HepG2 (cell line): ENCODE results near the gene VIT. TPM values are rescaled to one million over a fixed set of nuclear protein-coding genes. Genes with fewer than 3 reads are reported as not detected.

ENCODE experiments used
- ATAC-seq: fragments of 200-7000 bp; cut with Tn5 transposase; 3 replicates; pipeline ENCODE4 v1.9.1; 2020; ENCODE audit warnings: mild to moderate bottlenecking, moderate library complexity
- BruUV-seq: library from RNA; stranded (reverse); fragments of 400-500 nt; replicated peaks from 2 replicates; lab custom pipeline; 2021; lab: Mats Ljungman, UMichigan
- CTCF ChIA-PET: fragments of 300-600 bp; formaldehyde crosslinking; extraction: SDS; loops from one replicate; lab custom pipeline; 2021; ENCODE audit warnings: low total read pairs, inconsistent platforms, low intra/inter-chr PET ratio; lab: Yijun Ruan, JAX
- POLR2A ChIA-PET: fragments of 350-600 bp; sonication (Branson Sonifier 250); formaldehyde crosslinking; loops from one replicate; lab custom pipeline; 2020; ENCODE audit warnings: antibody characterized with exemption, inconsistent platforms; lab: Yijun Ruan, JAX
- DNase-seq: peaks from one replicate; pipeline ENCODE4 v3.0.0-alpha.2; 2015; ENCODE audit warnings: low spot score
- FAIRE-seq: peaks from 3 replicates; lab custom pipeline; 2011; peaks lifted over from hg19 to GRCh38; lab: Jason Lieb, UNC
- H2AFZ ChIP-seq: one replicate; pipeline ENCODE4 v1.6.1; 2011; ENCODE audit warnings: low read length, inconsistent platforms
- H3K27ac ChIP-seq: fragments of 300-600 bp; 3 replicates; pipeline ENCODE4 v1.8.0; 2011; ENCODE audit warnings: mixed run types, mild to moderate bottlenecking, mixed read lengths, low read length, inconsistent platforms; ENCODE audit not compliant: insufficient read depth; ENCODE audit errors: extremely low read length
- H3K27me3 ChIP-seq, 2 experiments: fragments of 200-600 bp in 1 of 2; 2 replicates in 1 of 2; 3 replicates in 1 of 2; pipeline versions ENCODE4 v1.6.0 to v1.8.0; 2011; ENCODE audit warnings: low read length in 2 of 2, mild to moderate bottlenecking in 2 of 2, moderate library complexity in 2 of 2, inconsistent platforms in 1 of 2; ENCODE audit not compliant: insufficient read depth in 2 of 2, control insufficient read depth in 1 of 2
- H3K36me3 ChIP-seq, 2 experiments: fragments of 200-600 bp in 1 of 2; replicated peaks in 1 of 2; 2 replicates in 1 of 2; 3 replicates in 1 of 2; pipeline versions ENCODE4 v1.5.1 to v1.8.0; 2011; ENCODE audit warnings: low read length in 2 of 2, inconsistent platforms in 1 of 2; ENCODE audit not compliant: insufficient read depth in 2 of 2, control insufficient read depth in 1 of 2
- H3K4me1 ChIP-seq: 2 replicates; pipeline ENCODE4 v1.5.1; 2012; ENCODE audit warnings: low read length, inconsistent platforms; ENCODE audit not compliant: insufficient read depth
- H3K4me2 ChIP-seq: 2 replicates; pipeline ENCODE4 v1.6.0; 2011; ENCODE audit warnings: low read depth, low read length, inconsistent platforms
- H3K4me3 ChIP-seq, 3 experiments: fragments of 200-600 bp in 1 of 3; sonication (generic), shearing (Covaris generic) in 1 of 3; replicated peaks in 1 of 3; 2 replicates each; pipeline ENCODE4 v1.5.1; 2011 to 2016; ENCODE audit warnings: low read length in 3 of 3, inconsistent platforms in 2 of 3, low read depth in 2 of 3, mild to moderate bottlenecking in 2 of 3, control low read depth in 1 of 3, mixed read lengths in 1 of 3; ENCODE audit not compliant: insufficient read depth in 1 of 3
- H3K79me2 ChIP-seq: one replicate; pipeline ENCODE4 v1.6.1; 2011; ENCODE audit warnings: low read length, inconsistent platforms; ENCODE audit not compliant: insufficient read depth
- H3K9ac ChIP-seq: 2 replicates; pipeline ENCODE4 v1.6.0; 2011; ENCODE audit warnings: mild to moderate bottlenecking, low read depth, low read length, inconsistent platforms; ENCODE audit not compliant: insufficient read depth
- H3K9me3 ChIP-seq: 2 replicates; pipeline ENCODE4 v1.5.1; 2012; ENCODE audit warnings: mild to moderate bottlenecking, low read length
- H4K20me1 ChIP-seq: 2 replicates; pipeline ENCODE4 v1.6.0; 2011; ENCODE audit warnings: inconsistent platforms, mild to moderate bottlenecking, low read length, moderate library complexity; ENCODE audit not compliant: insufficient read depth
- HNRNPK ChIP-seq: fragments of 200-400 bp; formaldehyde crosslinking; IDR thresholded peaks from 2 replicates; pipeline ENCODE4 v1.6.1; 2018; ENCODE audit warnings: low read length, low read depth, moderate library complexity, mild to moderate bottlenecking; ENCODE audit not compliant: poor library complexity, severe bottlenecking
- JUND ChIP-seq: sonication (generic); formaldehyde crosslinking; IDR thresholded peaks from 2 replicates; pipeline ENCODE4 v1.8.0; 2022; ENCODE audit warnings: mild to moderate bottlenecking, missing genetic modification reagents
- MATR3 ChIP-seq: sonication (generic); formaldehyde crosslinking; IDR thresholded peaks from 2 replicates; pipeline ENCODE4 v1.4.0; 2020; ENCODE audit warnings: missing genetic modification reagents
- NFATC3 ChIP-seq: sonication (generic); formaldehyde crosslinking; IDR thresholded peaks from 2 replicates; pipeline ENCODE4 v1.5.1; 2020; ENCODE audit warnings: mild to moderate bottlenecking, missing genetic modification reagents
- PAWR ChIP-seq: sonication (generic); formaldehyde crosslinking; IDR thresholded peaks from 2 replicates; pipeline ENCODE4 v1.4.0; 2020; ENCODE audit warnings: missing genetic modification reagents, mild to moderate bottlenecking, borderline replicate concordance
- ZEB1 ChIP-seq: IDR thresholded peaks from 2 replicates; pipeline ENCODE4 v1.6.1; 2012; ENCODE audit warnings: mild to moderate bottlenecking, low read depth, inconsistent platforms; ENCODE audit not compliant: insufficient replicate concordance
- ZFP41 ChIP-seq: sonication (generic); formaldehyde crosslinking; IDR thresholded peaks from 2 replicates; pipeline ENCODE4 v1.4.0; 2020; ENCODE audit warnings: mild to moderate bottlenecking, missing genetic modification reagents, borderline replicate concordance
- ZNF674 ChIP-seq: sonication (generic); formaldehyde crosslinking; IDR thresholded peaks from 2 replicates; pipeline ENCODE4 v1.5.0; 2020; ENCODE audit warnings: low read depth, mild to moderate bottlenecking, missing genetic modification reagents
- ZNF761 ChIP-seq: sonication (generic); formaldehyde crosslinking; conservative IDR thresholded peaks from 2 replicates; pipeline ENCODE4 v1.4.0; 2020; ENCODE audit warnings: mild to moderate bottlenecking, missing genetic modification reagents
- ZNF775 ChIP-seq: sonication (generic); formaldehyde crosslinking; IDR thresholded peaks from 2 replicates; pipeline ENCODE4 v1.4.0; 2020; ENCODE audit warnings: missing genetic modification reagents, mild to moderate bottlenecking, moderate library complexity, borderline replicate concordance
- ZNF788 ChIP-seq: sonication (generic); formaldehyde crosslinking; IDR thresholded peaks from 2 replicates; pipeline ENCODE4 v1.5.0; 2020; ENCODE audit warnings: mild to moderate bottlenecking, missing genetic modification reagents, borderline replicate concordance
- ZSCAN30 ChIP-seq: sonication (generic); formaldehyde crosslinking; IDR thresholded peaks from 2 replicates; pipeline ENCODE4 v1.5.0; 2020; ENCODE audit warnings: mild to moderate bottlenecking, missing genetic modification reagents
- WGBS: methylation state at CpG from one replicate; pipeline ENCODE4 v1.1.6; 2017; ENCODE audit warnings: low lambda C conversion rate; 5-methylcytosine and 5-hydroxymethylcytosine counted together
- in situ Hi-C: cut with HindIII; loops from 2 replicates; pipeline ENCODE4 v1.10.0; 2017; ENCODE audit warnings: low pct_unique_long_range_greater_than_20kb; ENCODE audit not compliant: extremely low pct_ligation_motif_present
- intact Hi-C: fragments of 100-400 bp; cut with micrococcal nuclease; formaldehyde crosslinking; loops from one replicate; pipeline ENCODE4 v1.10.0; 2022; ENCODE audit not compliant: unreplicated experiment
- polyA plus RNA-seq, 8 experiments: library from polyadenylated mRNA; depleted of rRNA in 3 of 8; stranded (reverse) in 7 of 8; unstranded in 1 of 8; fragments of >200 nt; fragmentation: Illumina TruSeq in 4 of 8; extraction: Trizol in 4 of 8; gene quantifications; 2 replicates each; pipeline versions ENCODE4 v1.2.1 to v1.2.3, GENCODE V29; 2011 to 2016; ENCODE audit warnings: low read depth in 4 of 8, missing spikeins in 1 of 8, mixed read lengths in 1 of 8; ENCODE audit not compliant: insufficient read depth in 1 of 8
- total RNA-seq, 5 experiments: library from RNA; depleted of rRNA; stranded (reverse); fragments of >200 nt; fragmentation: Illumina TruSeq; extraction: Trizol; gene quantifications; 2 replicates each; pipeline ENCODE4 v1.2.3, GENCODE V29; 2016; ENCODE audit warnings: low read depth in 1 of 5
- TF ChIP-seq, protein P1 (sequence below): sonication (generic); formaldehyde crosslinking; IDR thresholded peaks from 2 replicates; pipeline ENCODE4 v1.8.1; 2023; ENCODE audit warnings: missing genetic modification reagents, inconsistent platforms, borderline replicate concordance
- TF ChIP-seq, protein P2 (sequence below): sonication (generic); formaldehyde crosslinking; IDR thresholded peaks from 2 replicates; pipeline ENCODE4 v1.5.1; 2020; ENCODE audit warnings: missing genetic modification reagents, mild to moderate bottlenecking, borderline replicate concordance
- TF ChIP-seq, protein P3 (sequence below): sonication (generic); formaldehyde crosslinking; IDR thresholded peaks from 2 replicates; pipeline ENCODE4 v1.4.0; 2020; ENCODE audit warnings: missing genetic modification reagents, borderline replicate concordance
- TF ChIP-seq, protein P4 (sequence below): sonication (generic); formaldehyde crosslinking; conservative IDR thresholded peaks from 2 replicates; pipeline ENCODE4 v1.4.0; 2020; ENCODE audit warnings: missing genetic modification reagents

The VIT gene
- total and polyA plus RNA-seq, 2 of the 13 experiments (the other 11 are each of a cell fraction or from before 2014, with no cell fraction given): not detected

DNA sequence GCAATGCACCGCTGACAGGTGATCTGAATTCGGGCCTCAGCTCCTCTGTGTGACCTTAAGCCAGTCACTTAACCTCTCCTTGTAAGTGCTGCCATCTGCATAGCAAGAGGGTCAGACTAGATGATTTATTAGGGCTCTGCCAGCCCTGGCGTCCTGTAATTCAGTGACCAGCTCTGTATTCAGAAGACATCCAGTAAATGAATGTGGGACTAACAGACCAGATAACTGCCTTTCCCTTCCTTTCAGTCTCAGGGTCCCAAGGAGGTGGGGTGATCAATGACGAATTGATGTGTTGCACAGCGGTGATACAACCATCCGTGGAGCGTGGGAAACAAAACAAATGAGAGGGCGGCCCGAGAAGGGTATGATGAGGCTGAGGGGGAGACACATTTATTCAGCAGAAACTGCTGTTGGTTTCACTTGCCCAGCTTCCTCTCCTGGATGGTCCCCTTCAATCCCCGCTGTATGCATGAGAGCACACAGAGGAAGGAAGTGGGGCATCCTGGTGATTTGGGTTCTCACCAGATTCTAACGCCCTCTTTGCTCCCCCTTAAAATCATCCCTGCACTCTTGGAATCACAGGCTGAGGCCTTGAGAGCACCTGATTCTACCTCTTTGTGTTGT is 92.8 kb downstream of the VIT start:
- Histone ChIP-seq H3K9me3 (no peaks in the 10 kb centered on the region), H3K4me3 (no peak overlapping the region), H3K27me3 (peaks cover 7 to 61% of the 10 kb centered on the region in 2 experiments), H4K20me1 (no peaks in the 10 kb centered on the region), H3K9ac (no peak overlapping the region), H3K79me2 (no peaks in the 10 kb centered on the region), H2AFZ (no peak overlapping the region), H3K36me3 (no peaks in the 10 kb centered on the region), H3K4me1 (no peaks in the 10 kb centered on the region), H3K27ac (no peak overlapping the region), H3K4me2 (no peak overlapping the region)
- 58% methylated on average over 11 of the region's 11 CpGs for WGBS
- TF ChIP-seq, protein P1, sequence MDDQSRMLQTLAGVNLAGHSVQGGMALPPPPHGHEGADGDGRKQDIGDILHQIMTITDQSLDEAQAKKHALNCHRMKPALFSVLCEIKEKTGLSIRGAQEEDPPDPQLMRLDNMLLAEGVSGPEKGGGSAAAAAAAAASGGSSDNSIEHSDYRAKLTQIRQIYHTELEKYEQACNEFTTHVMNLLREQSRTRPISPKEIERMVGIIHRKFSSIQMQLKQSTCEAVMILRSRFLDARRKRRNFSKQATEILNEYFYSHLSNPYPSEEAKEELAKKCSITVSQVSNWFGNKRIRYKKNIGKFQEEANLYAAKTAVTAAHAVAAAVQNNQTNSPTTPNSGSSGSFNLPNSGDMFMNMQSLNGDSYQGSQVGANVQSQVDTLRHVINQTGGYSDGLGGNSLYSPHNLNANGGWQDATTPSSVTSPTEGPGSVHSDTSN (CRISPR knock-in tag): no peak
- TF ChIP-seq MATR3 (CRISPR knock-in tag): no peak
- TF ChIP-seq, protein P2, sequence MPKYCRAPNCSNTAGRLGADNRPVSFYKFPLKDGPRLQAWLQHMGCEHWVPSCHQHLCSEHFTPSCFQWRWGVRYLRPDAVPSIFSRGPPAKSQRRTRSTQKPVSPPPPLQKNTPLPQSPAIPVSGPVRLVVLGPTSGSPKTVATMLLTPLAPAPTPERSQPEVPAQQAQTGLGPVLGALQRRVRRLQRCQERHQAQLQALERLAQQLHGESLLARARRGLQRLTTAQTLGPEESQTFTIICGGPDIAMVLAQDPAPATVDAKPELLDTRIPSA (CRISPR knock-in tag): no peak
- no peak for TF ChIP-seq ZNF775 (CRISPR knock-in tag)
- TF ChIP-seq JUND: no peak
- no peak for TF ChIP-seq ZNF788
- no peak for TF ChIP-seq HNRNPK
- TF ChIP-seq ZNF674 (CRISPR knock-in tag): no peak
- TF ChIP-seq, protein P3, sequence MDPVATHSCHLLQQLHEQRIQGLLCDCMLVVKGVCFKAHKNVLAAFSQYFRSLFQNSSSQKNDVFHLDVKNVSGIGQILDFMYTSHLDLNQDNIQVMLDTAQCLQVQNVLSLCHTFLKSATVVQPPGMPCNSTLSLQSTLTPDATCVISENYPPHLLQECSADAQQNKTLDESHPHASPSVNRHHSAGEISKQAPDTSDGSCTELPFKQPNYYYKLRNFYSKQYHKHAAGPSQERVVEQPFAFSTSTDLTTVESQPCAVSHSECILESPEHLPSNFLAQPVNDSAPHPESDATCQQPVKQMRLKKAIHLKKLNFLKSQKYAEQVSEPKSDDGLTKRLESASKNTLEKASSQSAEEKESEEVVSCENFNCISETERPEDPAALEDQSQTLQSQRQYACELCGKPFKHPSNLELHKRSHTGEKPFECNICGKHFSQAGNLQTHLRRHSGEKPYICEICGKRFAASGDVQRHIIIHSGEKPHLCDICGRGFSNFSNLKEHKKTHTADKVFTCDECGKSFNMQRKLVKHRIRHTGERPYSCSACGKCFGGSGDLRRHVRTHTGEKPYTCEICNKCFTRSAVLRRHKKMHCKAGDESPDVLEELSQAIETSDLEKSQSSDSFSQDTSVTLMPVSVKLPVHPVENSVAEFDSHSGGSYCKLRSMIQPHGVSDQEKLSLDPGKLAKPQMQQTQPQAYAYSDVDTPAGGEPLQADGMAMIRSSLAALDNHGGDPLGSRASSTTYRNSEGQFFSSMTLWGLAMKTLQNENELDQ (CRISPR knock-in tag): no peak
- TF ChIP-seq, protein P4, sequence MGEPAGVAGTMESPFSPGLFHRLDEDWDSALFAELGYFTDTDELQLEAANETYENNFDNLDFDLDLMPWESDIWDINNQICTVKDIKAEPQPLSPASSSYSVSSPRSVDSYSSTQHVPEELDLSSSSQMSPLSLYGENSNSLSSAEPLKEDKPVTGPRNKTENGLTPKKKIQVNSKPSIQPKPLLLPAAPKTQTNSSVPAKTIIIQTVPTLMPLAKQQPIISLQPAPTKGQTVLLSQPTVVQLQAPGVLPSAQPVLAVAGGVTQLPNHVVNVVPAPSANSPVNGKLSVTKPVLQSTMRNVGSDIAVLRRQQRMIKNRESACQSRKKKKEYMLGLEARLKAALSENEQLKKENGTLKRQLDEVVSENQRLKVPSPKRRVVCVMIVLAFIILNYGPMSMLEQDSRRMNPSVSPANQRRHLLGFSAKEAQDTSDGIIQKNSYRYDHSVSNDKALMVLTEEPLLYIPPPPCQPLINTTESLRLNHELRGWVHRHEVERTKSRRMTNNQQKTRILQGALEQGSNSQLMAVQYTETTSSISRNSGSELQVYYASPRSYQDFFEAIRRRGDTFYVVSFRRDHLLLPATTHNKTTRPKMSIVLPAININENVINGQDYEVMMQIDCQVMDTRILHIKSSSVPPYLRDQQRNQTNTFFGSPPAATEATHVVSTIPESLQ (CRISPR knock-in tag): no peak
- no peak for TF ChIP-seq ZSCAN30 (CRISPR knock-in tag)
- no peak for TF ChIP-seq ZNF761 (CRISPR knock-in tag)
- no peak for TF ChIP-seq PAWR
- no peak for TF ChIP-seq ZFP41 (CRISPR knock-in tag)
- TF ChIP-seq NFATC3: no peak
- no peak for TF ChIP-seq ZEB1
- in situ Hi-C loops: loop anchor here (10.0 to 25.0 kb wide), 2 partner anchors 236 to 1098 kb away; no protein-coding TSS in a partner anchor
- ATAC-seq: no peak
- no peak for DNase-seq
- intact Hi-C loops: no loop called here
- BruUV-seq: no TSS peak
- ChIA-PET POLR2A (no interaction called here), CTCF (no interaction called here)
- no peak for FAIRE-seq
